H9 (cell line): ENCODE measurements around the gene STX8. TPM values are rescaled to one million over a fixed set of nuclear protein-coding genes. Genes with fewer than 3 reads are reported as not detected.

Experiments
- DNase-seq: peaks from one replicate; pipeline ENCODE4 v3.0.0-alpha.2; 2017
- H2AFZ ChIP-seq: one replicate; pipeline ENCODE4 v1.6.1; 2013; ENCODE audit warnings: mild to moderate bottlenecking, low read length, control low read depth, moderate library complexity
- H2AK5ac ChIP-seq: 2 replicates; pipeline ENCODE4 v1.6.1; 2013; ENCODE audit warnings: low read length, control low read depth, mixed read lengths; ENCODE audit not compliant: insufficient read length
- H2BK120ac ChIP-seq: one replicate; pipeline ENCODE4 v1.6.1; 2013; ENCODE audit warnings: low read depth, mild to moderate bottlenecking, low read length, control low read depth, inconsistent platforms; ENCODE audit not compliant: poor library complexity, severe bottlenecking
- H2BK12ac ChIP-seq: 2 replicates; pipeline ENCODE4 v1.6.1; 2013; ENCODE audit warnings: low read length, control low read depth, mixed read lengths, low read depth; ENCODE audit not compliant: insufficient read length
- H2BK15ac ChIP-seq: 2 replicates; pipeline ENCODE4 v1.6.1; 2013; ENCODE audit warnings: low read depth, low read length, control low read depth
- H2BK20ac ChIP-seq: one replicate; pipeline ENCODE4 v1.6.1; 2013; ENCODE audit warnings: low read depth, mild to moderate bottlenecking, low read length, control low read depth, inconsistent platforms; ENCODE audit not compliant: poor library complexity, severe bottlenecking
- H2BK5ac ChIP-seq: 2 replicates; pipeline ENCODE4 v1.6.1; 2013; ENCODE audit warnings: low read length, control low read depth, mixed read lengths; ENCODE audit not compliant: insufficient read length
- H3K14ac ChIP-seq: 2 replicates; pipeline ENCODE4 v1.6.1; 2013; ENCODE audit warnings: low read length, control low read depth; ENCODE audit not compliant: insufficient read depth
- H3K18ac ChIP-seq: 2 replicates; pipeline ENCODE4 v1.6.1; 2013; ENCODE audit warnings: low read depth, mild to moderate bottlenecking, mixed read lengths, low read length, control low read depth; ENCODE audit not compliant: insufficient read length
- H3K23ac ChIP-seq: 2 replicates; pipeline ENCODE4 v1.6.1; 2013; ENCODE audit warnings: low read length, control low read depth, mixed read lengths, low read depth; ENCODE audit not compliant: insufficient read length
- H3K23me2 ChIP-seq: 2 replicates; pipeline ENCODE4 v1.6.1; 2013; ENCODE audit warnings: low read depth, mild to moderate bottlenecking, mixed read lengths, low read length, control low read depth; ENCODE audit not compliant: insufficient read length, poor library complexity, severe bottlenecking
- H3K27ac ChIP-seq: 2 replicates; pipeline ENCODE4 v1.5.1; 2013; ENCODE audit warnings: low read length, control low read depth, mixed read lengths, low read depth; ENCODE audit not compliant: insufficient read length
- H3K27me3 ChIP-seq: 2 replicates; pipeline ENCODE4 v1.6.1; 2013; ENCODE audit warnings: low read length, control low read depth, inconsistent platforms; ENCODE audit not compliant: insufficient read depth
- H3K4ac ChIP-seq: 2 replicates; pipeline ENCODE4 v1.6.1; 2013; ENCODE audit warnings: low read depth, mild to moderate bottlenecking, control low read depth, inconsistent platforms, low read length, moderate library complexity
- H3K4me1 ChIP-seq: 2 replicates; pipeline ENCODE4 v1.6.1; 2013; ENCODE audit warnings: low read length, control low read depth, inconsistent platforms; ENCODE audit not compliant: insufficient read depth
- H3K4me2 ChIP-seq: 2 replicates; pipeline ENCODE4 v1.6.1; 2013; ENCODE audit warnings: low read length, control low read depth, mixed read lengths; ENCODE audit not compliant: insufficient read length, insufficient read depth
- H3K56ac ChIP-seq: 2 replicates; pipeline ENCODE4 v1.6.1; 2013; ENCODE audit warnings: low read depth, mild to moderate bottlenecking, mixed read lengths, low read length, control low read depth; ENCODE audit not compliant: insufficient read length
- H3K79me1 ChIP-seq: 2 replicates; pipeline ENCODE4 v1.6.1; 2013; ENCODE audit warnings: low read depth, mild to moderate bottlenecking, moderate library complexity, low read length, control low read depth, inconsistent platforms; ENCODE audit not compliant: insufficient read depth, poor library complexity, severe bottlenecking
- H3K79me2 ChIP-seq: 2 replicates; pipeline ENCODE4 v1.6.1; 2013; ENCODE audit warnings: low read length, control low read depth, inconsistent platforms; ENCODE audit not compliant: insufficient read depth
- H3K9ac ChIP-seq: 2 replicates; pipeline ENCODE4 v1.6.1; 2013; ENCODE audit warnings: low read length, control low read depth, mixed read lengths; ENCODE audit not compliant: insufficient read length; ENCODE audit errors: extremely low read depth
- H3K9me3 ChIP-seq: one replicate; pipeline ENCODE4 v1.6.1; 2013; ENCODE audit warnings: low read depth, low read length, inconsistent platforms; ENCODE audit not compliant: control insufficient read depth
- H3T11ph ChIP-seq: one replicate; pipeline ENCODE4 v1.6.1; 2013; ENCODE audit warnings: mild to moderate bottlenecking, low read length, control low read depth, inconsistent platforms
- H4K20me1 ChIP-seq: one replicate; pipeline ENCODE4 v1.6.1; 2013; ENCODE audit not compliant: control insufficient read depth, insufficient read length, insufficient read depth
- H4K5ac ChIP-seq: 2 replicates; pipeline ENCODE4 v1.6.1; 2013; ENCODE audit warnings: low read depth, mild to moderate bottlenecking, mixed read lengths, low read length, control low read depth; ENCODE audit not compliant: insufficient read length
- H4K8ac ChIP-seq: replicated peaks from 2 replicates; pipeline ENCODE4 v1.6.1; 2013; ENCODE audit warnings: low read length, control low read depth, mixed read lengths, low read depth; ENCODE audit not compliant: insufficient read length
- H4K91ac ChIP-seq: 2 replicates; pipeline ENCODE4 v1.6.1; 2013; ENCODE audit warnings: low read depth, mild to moderate bottlenecking, moderate library complexity, mixed read lengths, low read length, control low read depth; ENCODE audit not compliant: insufficient read length
- H3K27ac Mint-ChIP-seq, 3 experiments: 2 replicates in 2 of 3; 3 replicates in 1 of 3; pipeline ENCODE4 v1.8.0; 2020 to 2021; ENCODE audit warnings: mixed read lengths in 3 of 3, mild to moderate bottlenecking in 1 of 3, moderate library complexity in 1 of 3
- H3K27me3 Mint-ChIP-seq: 2 replicates; pipeline ENCODE4 v1.8.0; 2021; ENCODE audit warnings: low read depth, mild to moderate bottlenecking, moderate library complexity, mixed read lengths
- H3K36me3 Mint-ChIP-seq, 3 experiments: 2 replicates in 2 of 3; 3 replicates in 1 of 3; pipeline ENCODE4 v1.8.0; 2020 to 2021; ENCODE audit warnings: low read depth in 3 of 3, mixed read lengths in 3 of 3; ENCODE audit not compliant: insufficient read depth in 1 of 3
- H3K4me1 Mint-ChIP-seq, 2 experiments: 2 replicates each; pipeline ENCODE4 v1.8.0; 2020; ENCODE audit warnings: mixed read lengths in 2 of 2
- H3K4me3 Mint-ChIP-seq, 2 experiments: 2 replicates in 1 of 2; 3 replicates in 1 of 2; pipeline ENCODE4 v1.8.0; 2020 to 2021; ENCODE audit warnings: mild to moderate bottlenecking in 2 of 2, mixed read lengths in 2 of 2, moderate library complexity in 1 of 2
- H3K9me3 Mint-ChIP-seq, 2 experiments: 2 replicates in 1 of 2; 3 replicates in 1 of 2; pipeline ENCODE4 v1.8.0; 2020; ENCODE audit warnings: mild to moderate bottlenecking in 2 of 2, mixed read lengths in 2 of 2, moderate library complexity in 1 of 2
- CTCF ChIP-seq: fragments of 200-600 bp; sonication (generic); conservative IDR thresholded peaks from 3 replicates; pipeline ENCODE4 v1.8.0; 2021; ENCODE audit warnings: antibody characterized with exemption, mild to moderate bottlenecking
- WGBS: extraction: QIAGEN DNeasy Blood & Tissue Kit; methylation state at CpG from one replicate; pipeline ENCODE4 v1.1.7; 2013; ENCODE audit warnings: missing lambda C conversion rate, low lambda C conversion rate, mixed read lengths; ENCODE audit not compliant: insufficient read length; ENCODE audit errors: extremely low coverage; 5-methylcytosine and 5-hydroxymethylcytosine counted together
- total RNA-seq: library from RNA; stranded (reverse); gene quantifications from 2 replicates; pipeline ENCODE4 v1.2.1, GENCODE V29; 2021

Gene STX8
- total RNA-seq, 1 experiment from 2014 or later, result 55.1 TPM

GRCh38 chr17:9244066-9245052 lies 331.3 kb downstream of the STX8 start:
- H3K23me2 ChIP-seq, result peaks cover 8% of the 10 kb centered on the region
- H2BK12ac ChIP-seq, result no peak overlapping the region
- H3K9ac ChIP-seq, result no peak overlapping the region
- no peak overlapping the region for H2BK20ac ChIP-seq
- no peaks in the 10 kb centered on the region for H3K79me1 ChIP-seq
- Mint-ChIP-seq H3K9me3 (no peaks in the 10 kb centered on the region), H3K4me1 (peaks cover 27 to 49% of the 10 kb centered on the region in 2 experiments), H3K4me3 (no peak overlapping the region), H3K36me3 (no peaks in the 10 kb centered on the region), H3K27ac (no peak overlapping the region), H3K27me3 (peaks cover 2% of the 10 kb centered on the region)
- H3K79me2 ChIP-seq, result no peaks in the 10 kb centered on the region
- H2BK120ac ChIP-seq, result no peak overlapping the region
- no peak overlapping the region for H2BK5ac ChIP-seq
- H3K14ac ChIP-seq, result no peak overlapping the region
- H3K4ac ChIP-seq, result no peak overlapping the region
- H4K91ac ChIP-seq, result no peak overlapping the region
- no peaks in the 10 kb centered on the region for H3K4me1 ChIP-seq
- no peak overlapping the region for H3K27ac ChIP-seq
- no peak overlapping the region for H2AFZ ChIP-seq
- WGBS, result no CpG with 5 or more reads among the region's 21 CpGs
- no peaks in the 10 kb centered on the region for H3K9me3 ChIP-seq
- no peak overlapping the region for H4K8ac ChIP-seq
- H2AK5ac ChIP-seq, result no peak overlapping the region
- no peak overlapping the region for H2BK15ac ChIP-seq
- H4K5ac ChIP-seq, result no peak overlapping the region
- H3K4me2 ChIP-seq, result no peak overlapping the region
- H3K18ac ChIP-seq, result no peak overlapping the region
- H3T11ph ChIP-seq, result no peak overlapping the region
- H4K20me1 ChIP-seq, result no peaks in the 10 kb centered on the region
- DNase-seq, result no peak
- no peak for TF ChIP-seq CTCF
- H3K23ac ChIP-seq, result no peak overlapping the region
- H3K27me3 ChIP-seq, result no peaks in the 10 kb centered on the region
- H3K56ac ChIP-seq, result no peak overlapping the region
